Measurements from ENCODE around the gene ZNF730.
"Not testable (repeated sequence)": the region's sequence is repeated elsewhere in the genome, so short reads cannot be mapped to it uniquely, and the experiment has no call there.

The ZNF730 gene

DNA sequence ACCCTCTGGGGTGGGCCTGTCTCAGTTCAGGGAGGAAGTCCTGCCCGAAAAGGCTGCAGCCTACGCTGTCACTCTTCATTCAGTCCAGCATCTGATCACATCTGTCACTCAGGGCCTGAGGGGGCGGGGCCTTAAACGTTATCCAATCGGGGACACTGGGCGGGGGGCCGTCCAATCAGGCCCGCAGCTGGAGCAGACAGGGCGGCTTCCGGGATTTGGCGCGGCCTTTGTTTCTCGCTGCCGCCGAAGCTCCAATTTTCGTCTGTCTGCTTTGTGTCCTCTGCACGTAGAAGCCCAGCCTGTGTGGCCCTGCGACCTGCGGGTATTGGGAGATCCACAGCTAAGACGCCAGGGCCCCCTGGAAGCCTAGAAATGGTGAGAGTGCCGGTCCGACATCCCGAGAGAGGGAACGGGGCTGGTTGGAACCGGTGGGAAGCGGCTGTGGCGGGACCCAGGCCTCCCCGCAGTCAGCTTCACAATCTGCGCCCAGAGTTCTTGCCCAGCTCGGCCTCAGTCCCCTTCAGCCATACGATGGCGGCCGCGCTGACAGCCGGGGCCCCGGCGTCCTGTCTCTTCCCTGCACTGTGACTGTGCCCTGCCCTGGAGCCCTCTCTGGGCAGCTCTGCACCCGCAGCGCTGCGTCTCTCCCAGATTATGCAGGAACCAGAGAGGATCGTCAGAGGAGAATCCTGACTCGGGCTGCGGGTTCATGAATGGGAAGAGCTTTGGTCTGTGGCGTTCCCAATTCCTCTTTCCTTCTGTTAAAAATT lies at the start of gene ZNF730:
Gene ZNF730, plus strand, starts transcription at position 224 of the 770 bp plus-strand sequence. Its CDS starts 149 bp downstream, at position 373.
- peak; percentile 60 for DNase-seq

DNA sequence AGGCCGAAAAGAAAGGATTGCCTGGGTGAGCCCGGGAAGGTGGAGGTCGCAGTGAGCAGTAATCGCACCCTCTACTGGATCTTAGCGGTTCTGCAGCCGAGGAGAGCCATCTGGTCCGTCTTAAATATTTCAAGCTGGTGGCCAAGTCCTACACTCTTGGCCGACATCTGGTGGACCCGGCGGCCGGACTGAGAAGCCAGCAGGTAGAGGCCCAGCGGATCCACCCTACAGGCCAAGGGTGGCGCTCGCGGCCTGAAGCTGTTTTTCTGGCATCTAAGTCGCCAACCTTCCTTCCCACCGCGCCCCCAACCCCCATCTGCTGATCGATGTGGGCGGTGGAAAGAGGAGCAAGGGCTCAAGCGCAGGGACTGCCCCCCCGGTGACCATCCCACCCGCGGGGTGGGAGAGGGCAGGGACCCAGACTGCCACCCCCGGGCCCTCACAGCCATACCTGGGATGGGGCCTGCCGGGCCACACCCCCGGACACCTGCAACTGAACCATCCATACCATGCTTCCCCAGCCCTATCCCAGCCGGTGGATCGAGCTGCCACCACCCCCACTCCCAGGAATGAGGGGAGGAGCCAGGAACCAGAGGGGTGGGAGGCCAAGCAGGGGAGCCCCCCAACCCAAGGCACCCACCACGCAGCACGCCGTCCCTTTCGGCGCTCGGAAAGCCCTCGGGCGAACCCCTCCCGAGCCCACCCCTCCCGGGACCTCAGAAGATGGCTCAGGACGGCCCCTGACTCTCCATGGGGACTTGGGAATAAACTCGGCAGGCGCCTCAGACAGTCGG lies 46.3 kb upstream of the ZNF730 start:
- no peak for DNase-seq

DNA sequence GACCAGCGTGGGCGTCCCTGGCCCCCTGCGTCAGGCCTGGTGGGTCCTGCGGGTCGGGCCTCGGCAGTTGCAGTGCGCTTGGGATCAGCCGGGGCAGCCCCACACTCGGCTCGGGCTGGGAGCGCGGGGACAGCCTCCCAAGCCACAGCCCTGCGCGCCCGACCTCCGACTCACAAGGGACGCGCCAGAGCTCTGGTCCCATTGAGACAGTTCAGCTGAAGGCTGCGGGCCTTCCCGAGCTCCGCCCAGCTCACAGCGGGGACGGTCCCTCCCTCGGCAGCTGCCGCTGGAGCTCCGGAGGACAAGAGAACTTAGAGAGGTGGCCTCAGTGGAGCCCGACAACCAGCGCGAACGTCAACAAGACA lies 45.7 kb upstream of the ZNF730 start:
- DNase-seq, result no peak

DNA sequence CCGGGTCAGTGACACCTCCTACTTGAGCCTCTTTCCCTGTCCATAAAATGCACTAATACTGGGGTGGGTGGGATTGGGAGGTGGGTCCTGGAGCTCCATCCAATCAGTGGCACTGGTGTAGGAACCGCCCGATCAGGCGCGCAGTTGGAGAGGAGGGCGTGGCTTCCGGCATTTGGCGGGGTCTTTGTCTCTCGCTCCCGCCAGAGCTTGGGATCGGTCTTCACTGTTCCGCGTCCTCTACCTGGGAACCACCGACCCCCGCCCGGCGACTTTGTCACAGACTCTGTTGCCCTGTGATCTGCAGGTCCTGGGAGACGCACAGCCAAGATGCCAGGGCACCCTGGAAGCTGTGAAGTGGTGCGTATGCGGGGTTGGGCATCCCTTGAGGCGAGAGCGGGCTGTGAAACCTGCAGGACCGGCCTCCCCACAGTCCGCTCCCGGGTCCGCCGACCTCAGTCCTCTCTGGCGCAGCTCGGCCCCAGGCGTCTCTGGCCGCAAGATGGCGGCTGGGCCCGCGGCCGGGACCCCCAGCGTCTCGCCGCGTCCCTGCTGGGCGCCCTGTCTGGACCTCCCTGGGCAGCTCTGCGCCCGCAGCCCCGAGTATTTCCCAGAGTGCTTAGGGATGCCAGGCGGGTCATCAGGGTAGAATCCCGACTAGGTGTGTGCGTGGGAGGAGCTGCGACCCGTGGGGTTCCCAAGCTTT lies 41.6 kb upstream of the ZNF730 start:
- DNase-seq, result no peak

DNA sequence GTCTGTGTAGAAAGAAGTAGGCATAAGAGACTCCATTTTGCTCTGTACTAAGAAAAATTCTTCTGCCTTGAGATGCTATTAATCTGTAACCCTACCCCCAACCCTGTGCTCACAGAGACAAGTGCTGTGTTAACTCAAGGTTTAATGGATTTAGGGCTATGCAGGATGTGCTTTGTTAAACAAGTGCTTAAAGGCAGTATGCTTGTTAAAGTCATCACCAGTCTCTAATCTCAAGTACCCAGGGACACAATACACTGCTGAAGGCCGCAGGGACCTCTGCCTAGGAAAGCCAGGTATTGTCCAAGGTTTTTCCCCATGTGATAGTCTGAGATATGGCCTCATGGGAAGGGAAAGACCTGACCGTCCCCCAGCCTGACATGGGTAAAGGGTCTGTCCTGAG lies 39.0 kb upstream of the ZNF730 start:
- not testable (repeated sequence) for DNase-seq

DNA sequence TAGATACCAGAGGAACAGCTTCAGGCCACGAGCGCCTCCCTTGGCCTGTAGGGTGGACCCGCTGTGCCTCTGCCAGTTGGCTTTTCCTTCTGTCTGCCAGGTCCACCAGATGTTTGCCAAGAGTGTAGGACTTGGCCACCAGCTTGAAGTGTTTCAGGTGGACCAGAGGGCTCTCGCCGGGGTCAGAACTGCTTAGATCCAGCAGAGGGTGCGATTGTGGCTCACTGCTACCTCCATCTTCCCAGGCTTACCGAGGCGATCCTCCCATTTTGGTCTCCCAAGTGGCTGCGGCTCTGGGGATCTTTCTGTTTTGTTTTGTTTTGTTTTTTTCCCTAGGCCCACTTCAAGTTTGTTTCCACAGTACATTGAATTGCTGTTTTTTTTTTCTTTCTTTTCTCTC lies 23.0 kb upstream of the ZNF730 start:
- no peak for DNase-seq

DNA sequence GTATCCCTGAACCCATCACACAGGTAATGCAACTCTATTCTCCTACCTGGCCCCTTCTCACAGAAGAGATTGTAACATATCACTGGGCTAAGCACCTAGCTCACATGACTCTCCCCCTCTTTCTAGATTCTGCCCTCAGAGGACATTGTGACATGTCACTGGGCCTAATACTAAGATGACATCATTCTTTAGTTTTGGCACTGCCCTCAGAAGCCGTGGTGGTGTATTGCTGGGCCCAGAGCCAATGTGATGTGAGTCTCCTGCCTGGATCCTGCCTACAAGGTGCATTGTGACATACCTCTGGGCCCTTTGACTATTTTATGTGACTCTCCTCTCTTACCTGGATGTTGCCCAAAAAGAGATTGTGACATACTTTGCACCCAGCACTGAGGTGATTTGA lies 21.4 kb upstream of the ZNF730 start:
- no peak for DNase-seq

DNA sequence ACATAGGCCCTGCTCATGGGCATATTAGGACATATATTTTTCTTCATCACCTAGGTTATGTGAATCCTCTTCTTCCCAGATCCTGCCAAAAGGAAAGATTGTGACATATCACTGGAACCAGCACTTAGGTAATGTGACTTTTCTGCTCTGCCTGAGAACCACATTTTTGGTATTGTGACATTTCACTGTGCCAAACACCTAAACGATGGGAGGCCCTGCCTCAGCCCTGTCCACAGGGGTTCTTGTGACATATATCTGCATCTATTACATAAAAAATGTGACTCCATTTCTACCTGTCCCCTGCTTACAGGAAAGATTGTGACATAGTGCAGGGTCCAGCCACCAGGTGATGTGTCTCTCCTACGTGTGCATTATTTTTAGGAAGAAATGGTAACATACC lies 18.5 kb upstream of the ZNF730 start:
- no peak for DNase-seq

DNA sequence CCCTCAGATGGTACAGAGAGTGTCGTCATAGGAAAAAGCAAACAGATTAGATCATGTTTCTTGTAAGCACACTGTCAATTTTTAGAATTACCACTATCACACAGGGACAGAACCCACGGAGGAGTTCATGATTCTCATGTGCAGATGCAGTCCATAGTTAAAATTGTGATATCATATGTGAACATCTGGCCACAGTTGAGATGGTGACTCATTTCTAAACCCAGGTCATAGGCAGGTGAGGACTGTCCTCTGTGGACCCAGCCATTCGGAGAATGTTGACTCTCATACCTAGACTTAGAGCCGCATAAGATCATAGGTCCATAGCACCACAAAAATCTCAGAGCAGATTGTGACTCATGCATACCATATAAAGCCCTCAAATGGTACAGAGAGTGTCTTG lies 17.8 kb upstream of the ZNF730 start:
- DNase-seq, result no peak

DNA sequence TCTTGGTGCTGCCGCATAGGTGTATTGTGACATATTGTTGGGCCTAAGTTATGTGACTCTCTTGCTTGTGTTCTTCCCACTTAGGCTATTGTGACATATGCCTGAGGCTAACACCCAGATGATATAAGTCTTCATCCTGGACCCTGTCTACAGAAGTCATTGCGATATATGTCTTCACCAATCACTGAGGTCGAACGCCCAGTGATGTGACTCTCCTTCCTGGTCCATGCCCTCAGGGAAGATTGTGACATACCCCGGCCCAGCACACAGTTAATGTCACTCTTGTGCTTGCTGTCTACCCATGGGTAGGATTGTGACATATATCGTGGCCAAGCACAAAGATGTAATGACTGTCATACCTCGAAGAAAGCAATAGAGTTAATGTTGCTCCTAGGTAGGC lies 16.9 kb upstream of the ZNF730 start:
- DNase-seq, result no peak

DNA sequence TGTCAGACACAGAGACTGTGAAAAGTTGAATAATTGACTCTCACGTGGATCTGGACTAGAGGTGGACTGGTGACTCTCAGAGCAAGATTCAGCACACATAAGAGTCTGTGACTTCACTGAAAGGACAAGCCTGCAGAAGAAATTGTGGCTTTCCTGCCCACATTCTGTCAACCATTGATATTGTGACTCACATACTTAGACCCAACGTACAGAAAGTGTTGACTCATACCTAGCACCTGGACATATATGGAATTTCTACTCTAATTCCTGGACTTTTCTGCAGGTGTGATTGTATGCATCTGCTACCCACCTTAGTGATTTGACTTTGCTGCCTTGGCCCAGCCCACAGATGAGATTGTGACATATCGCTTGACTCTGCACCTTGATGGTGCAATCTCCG lies 15.6 kb upstream of the ZNF730 start:
- DNase-seq, result no peak

DNA sequence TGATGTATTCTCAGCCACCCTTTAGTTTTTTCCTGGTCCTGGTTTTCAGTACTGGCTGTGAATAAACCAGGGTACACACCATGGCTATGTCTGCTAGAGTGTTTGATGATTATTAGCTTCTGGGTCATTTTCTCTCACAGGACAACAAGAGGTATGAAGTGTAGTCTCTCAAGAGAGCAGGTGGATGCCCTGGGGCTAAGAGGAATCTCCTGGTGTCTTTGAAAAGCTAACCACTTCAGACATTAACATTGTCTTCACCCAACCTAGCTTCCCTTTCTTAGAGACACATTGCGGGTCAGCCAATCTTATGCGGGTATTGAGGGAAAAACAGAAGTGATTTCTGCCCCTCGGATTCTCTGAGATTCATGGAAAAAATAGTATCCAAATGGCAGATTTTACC lies 1.6 kb downstream of the ZNF730 start:
- no peak for DNase-seq

DNA sequence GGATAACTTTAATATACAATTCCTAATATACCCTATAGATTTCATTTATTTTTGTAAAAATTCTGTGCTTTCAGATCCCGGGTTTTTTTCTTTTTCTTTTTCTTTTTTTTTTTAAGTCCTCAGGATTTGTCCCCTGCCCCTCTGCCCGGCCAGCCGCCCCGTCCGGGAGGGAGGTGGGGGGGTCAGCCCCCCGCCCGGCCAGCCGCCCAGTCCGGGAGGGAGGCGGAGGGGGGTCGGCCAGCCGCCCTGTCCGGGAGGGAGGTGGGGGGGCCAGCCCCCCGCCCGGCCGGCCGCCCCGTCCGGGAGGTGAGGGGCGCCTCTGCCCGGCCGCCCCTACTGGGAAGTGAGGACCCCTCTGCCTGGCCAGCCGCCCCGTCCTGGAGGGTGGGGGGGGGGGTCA lies 17.4 kb downstream of the ZNF730 start:
- not testable (repeated sequence) for DNase-seq

DNA sequence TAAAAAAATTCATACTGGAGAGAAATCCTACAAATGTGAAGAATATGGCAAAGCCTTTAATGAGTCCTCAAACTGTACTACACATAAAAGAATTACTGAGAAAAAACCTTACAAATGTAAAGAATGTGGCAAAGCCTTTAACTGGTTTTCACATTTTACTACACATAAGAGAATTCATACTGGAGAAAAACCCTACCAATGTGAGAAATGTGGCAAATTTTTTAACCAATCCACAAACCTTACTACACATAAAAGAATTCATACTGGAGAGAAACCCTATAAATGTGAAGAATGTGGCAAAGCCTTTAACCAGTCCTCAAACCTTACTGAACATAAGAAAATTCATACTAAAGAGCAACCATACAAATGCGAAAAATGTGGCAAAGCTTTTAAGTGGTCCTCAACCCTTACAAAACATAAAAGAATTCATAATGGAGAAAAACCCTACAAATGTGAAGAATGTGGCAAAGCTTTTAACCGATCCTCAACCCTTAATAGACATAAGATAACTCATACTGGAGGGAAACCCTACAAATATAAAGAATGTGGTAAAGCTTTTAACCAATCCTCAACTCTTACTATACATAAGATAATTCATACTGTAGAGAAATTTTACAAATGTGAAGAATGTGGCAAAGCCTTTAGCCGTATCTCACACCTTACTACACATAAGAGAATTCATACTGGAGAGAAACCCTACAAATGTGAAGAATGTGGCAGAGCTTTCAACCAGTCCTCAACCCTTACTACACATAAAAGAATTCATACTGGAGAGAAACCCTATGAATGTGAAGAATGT lies 29.0 kb downstream of the ZNF730 start:
- DNase-seq, result no peak

DNA sequence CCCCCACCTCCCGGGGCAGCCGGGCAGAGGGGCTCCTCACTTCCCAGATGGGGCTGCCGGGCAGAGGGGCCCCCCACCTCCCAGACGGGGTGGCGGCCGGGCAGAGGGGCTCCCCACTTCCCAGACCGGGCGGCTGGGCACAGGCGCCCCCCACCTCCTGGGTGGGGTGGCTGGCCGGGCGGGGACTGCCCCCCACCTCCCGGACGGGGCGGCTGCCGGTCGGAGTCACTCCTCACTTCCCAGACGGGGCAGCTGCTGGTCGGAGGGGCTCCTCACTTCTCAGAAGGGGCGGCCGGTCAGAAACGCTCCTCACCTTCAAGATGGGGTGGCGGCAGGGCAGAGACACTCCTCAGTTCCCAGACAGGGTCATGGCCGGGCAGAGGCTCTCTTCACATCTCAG lies 43.9 kb downstream of the ZNF730 start:
- no peak for DNase-seq

DNA sequence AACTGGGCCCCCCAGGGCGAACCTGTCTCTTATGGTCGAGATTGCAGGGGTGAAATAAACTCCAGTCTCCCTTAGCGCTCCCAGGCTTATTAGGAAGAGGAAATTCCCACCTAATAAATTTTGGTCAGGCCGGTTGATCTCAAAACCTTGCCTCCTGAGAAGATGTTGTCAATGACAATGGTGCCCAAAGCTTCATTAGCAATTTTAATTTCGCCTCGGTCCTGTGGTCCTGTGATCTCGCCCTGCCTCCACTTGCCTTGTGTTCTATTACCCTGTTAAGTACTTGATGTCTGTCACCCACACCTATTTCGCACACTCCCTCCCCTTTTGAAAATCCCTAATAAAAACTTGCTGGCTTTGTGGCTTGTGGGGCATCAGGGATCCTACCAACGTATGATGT lies 51.5 kb downstream of the ZNF730 start:
- not testable (repeated sequence) for DNase-seq

DNA sequence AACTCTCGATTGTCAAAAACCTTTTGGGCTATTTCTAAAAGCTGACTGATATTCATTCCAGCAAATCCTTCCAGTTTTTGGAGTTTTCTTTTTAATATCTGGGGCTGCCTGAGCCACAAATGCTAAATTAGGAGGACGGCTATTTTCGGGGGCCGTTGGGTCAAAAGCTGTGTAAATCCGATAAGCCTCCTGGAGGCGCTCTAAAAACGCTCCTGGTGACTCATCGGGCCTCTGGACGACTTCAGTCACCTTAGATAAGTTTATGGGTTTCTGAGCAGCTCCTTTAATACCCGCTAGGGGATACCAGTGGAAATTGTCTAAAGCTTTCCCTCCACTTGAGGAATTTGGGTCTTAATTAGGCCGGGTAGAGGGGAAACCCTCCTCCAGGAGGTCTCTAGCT lies 66.4 kb downstream of the ZNF730 start:
- DNase-seq, result no peak

DNA sequence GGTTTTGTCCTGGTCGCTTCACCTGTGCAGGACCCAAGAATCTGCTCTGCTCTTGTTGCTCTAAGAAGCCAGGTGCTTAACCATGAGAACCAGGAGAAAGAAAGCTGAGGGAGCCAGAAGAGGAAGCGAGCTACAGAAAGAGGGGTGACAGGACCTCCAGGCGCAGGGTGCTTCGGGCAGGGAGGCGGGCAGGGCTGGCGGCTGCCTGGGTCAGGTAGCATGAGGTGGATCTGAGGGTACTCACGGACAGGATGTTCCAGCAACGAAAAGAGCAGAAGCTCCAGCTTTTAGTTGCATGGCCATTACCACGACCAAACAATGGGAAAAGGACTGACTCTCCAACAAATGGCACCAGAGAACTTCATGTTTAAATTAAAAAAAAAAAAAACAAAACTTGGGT lies 73.5 kb downstream of the ZNF730 start:
- no peak for DNase-seq

All from activated CD8-positive, alpha-beta memory T cell treated with anti-CD3 and anti-CD28 coated beads, Interleukin-2, amount 50 U/mL, for 4 hours (primary cell).